Measurements from ENCODE around the gene TLR9. TPM values are rescaled to one million over a fixed set of nuclear protein-coding genes. Genes with fewer than 3 reads are reported as not detected.

Gene TLR9
- total RNA-seq, 1 donor from 2014 or later, result 0.26 TPM

DNA sequence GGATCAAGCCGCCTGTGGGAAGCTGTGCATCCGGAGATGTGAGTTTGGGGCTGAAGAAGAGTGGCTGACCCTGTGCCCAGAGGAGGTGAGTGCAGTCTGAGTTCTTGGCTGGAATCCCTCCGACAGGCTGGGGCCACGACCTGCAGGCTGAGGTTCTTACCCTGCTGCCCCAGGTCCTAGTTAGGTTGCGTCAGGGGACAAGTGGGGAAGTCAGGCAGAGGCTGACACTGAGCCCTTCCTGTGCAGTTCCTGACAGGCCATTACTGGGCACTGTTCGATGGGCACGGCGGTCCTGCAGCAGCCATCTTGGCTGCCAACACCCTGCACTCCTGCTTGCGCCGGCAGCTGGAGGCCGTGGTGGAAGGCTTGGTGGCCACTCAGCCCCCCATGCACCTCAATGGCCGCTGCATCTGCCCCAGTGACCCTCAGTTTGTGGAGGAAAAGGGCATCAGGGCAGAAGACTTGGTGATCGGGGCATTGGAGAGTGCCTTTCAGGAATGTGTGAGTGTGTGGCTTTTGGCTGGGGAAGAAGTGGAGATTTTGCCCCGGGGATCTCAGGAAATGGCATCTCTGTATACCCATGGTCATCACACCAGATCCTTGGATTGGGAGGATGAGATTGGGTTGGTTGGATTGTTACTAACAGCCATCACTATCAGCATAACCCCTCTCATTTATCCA is 21.4 kb upstream of the TLR9 start:
- peak; percentile 44 for DNase-seq (ENCODE audit: low spot score)

DNA sequence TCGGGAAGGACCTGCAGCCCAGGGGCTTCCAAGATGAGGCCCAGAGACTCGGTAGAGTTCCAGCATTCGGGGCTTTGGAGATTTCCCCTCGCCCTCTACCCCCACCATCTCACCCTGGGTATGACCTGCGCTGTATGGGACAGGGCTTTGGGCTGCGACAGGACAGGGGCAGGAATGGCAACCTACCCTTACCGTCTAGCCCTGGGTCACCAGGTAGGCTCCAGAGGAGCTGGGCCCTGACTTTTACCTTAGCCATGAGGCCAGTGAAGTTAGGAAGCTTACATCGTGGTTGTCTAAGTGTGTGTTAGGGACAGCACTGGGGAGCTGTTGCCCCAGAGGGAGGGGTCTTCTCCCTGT is 20.8 kb upstream of the TLR9 start:
- DNase-seq (ENCODE audit: low spot score), result no peak

DNA sequence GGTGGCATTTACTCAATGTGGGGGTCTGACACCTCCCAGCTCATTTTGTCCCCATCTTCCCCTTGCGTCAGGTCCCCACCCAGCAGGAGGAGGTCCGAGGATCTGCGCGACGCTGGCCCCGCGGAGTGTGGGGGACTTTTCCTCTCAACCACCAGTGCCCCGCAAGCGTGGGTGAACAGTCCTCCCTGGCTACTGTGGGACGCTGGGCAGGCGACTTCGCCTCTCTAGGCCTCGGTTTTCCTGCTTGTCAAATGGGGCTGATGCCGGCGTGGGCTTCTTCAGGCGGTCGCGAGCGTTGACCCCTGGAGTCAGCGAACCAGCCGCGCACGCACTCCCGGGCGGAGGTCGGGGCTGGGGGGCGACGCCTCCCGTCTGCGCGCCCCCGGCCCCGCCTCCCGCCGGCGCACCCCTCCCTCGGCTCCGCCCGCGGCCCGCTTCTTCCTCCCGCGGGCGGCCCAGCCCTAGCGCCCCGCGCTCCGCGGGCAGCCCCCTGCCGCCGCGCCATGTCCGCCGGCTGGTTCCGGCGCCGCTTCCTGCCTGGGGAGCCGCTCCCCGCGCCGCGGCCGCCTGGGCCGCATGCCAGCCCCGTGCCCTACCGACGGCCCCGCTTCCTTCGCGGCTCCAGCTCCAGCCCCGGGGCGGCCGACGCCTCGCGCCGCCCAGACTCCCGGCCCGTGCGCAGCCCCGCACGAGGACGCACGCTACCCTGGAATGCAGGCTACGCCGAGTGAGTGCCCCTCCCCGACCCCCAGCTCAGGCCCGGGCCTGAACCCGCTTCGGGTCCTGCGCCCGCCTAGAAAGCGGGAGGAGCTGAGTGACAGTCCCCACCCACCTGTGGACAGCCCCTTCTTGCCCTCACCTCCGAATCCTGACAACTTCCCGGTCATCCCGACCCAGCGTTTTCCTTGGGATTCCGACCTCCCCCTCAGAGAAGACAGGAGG is 20.1 kb upstream of the TLR9 start, which contains the start of gene PPM1M:
Gene PPM1M, plus strand, starts transcription at position 438 of the 942 bp plus-strand sequence. Its CDS starts 66 bp downstream, at position 504.
- peak; percentile 59 for DNase-seq (ENCODE audit: low spot score)

DNA sequence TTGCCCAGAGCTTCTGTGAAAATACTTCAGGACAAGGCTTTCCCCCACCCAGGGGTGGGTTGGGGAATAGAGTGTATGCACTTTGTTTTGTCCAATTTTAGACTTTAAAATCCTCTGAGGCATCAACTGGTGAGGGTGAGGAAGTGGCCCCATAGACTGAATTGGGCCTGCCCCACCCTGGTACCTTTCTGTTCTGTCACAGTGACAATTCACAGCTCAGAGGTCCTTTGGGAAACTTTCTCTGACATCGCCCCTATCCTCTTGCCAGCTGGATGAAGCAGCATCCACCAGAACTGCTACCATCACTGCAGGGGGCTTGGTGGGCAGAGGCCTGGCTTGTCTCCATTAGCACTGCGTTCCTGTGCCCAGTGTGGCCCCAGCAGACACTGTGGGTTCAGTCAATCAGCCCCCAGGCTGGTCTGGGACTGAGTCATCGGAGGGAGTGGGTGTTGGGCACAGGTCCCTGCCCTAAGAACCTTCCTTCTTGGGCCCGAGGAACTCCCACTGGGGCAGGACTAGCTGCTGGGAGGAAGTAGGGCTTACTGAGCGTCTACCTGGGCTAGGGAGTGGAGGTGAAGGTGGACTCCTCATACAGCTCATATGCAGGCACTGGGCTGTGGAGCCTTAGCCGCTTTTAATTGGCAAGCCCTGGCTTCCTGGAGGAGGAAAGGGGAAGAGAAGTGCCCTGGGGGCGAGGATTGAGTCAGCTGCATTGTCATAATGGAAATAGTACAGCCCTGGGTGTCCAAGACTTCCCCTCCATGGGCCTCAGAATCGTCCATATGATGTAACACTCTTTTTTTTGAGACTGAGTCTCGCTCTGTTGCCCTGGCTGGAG is 18.6 kb upstream of the TLR9 start:
- DNase-seq (ENCODE audit: low spot score), result peak; percentile 48

DNA sequence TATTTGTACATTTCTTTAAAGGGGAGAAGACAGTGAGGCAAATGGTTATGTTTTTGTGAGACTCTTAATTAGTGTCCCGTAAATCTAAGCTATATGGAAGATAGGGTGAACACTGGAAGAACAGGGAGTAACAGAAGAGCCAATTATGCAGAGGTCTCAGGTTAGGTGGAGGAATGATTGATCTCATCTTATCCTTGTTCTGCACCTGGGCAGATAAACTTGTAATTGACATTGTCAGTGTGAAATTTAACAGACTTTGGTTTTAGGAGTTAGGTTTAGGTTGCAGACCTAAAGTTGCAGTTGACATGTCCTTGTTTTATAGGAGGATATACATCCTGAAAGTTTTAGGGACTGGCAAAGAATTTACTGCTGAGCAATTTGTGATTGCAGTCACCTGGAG is 16.6 kb upstream of the TLR9 start:
- no peak for DNase-seq (ENCODE audit: low spot score)

DNA sequence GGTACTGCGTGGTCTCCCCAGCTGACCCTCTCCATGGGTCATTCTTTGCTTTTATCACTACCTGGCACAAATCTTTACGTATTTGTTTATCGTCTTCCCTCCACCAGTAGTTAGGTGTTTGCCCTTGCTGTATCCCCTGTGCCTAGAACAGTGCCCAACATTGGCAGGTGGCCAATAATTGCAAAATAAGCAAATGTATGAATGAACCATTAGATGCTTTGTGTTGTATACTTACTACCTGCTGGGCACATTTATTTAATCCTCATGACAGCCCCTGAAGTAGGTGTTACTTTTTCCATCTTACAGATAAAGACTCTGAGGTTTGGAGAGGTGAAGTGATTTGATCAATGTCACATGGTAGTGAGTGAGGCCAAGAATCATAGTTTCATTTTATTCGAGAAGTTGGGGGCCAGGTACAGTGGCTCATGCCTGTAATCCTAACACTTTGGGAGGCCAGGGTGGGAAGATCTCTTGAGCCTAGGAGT is 15.5 kb upstream of the TLR9 start:
- no peak for DNase-seq (ENCODE audit: low spot score)

DNA sequence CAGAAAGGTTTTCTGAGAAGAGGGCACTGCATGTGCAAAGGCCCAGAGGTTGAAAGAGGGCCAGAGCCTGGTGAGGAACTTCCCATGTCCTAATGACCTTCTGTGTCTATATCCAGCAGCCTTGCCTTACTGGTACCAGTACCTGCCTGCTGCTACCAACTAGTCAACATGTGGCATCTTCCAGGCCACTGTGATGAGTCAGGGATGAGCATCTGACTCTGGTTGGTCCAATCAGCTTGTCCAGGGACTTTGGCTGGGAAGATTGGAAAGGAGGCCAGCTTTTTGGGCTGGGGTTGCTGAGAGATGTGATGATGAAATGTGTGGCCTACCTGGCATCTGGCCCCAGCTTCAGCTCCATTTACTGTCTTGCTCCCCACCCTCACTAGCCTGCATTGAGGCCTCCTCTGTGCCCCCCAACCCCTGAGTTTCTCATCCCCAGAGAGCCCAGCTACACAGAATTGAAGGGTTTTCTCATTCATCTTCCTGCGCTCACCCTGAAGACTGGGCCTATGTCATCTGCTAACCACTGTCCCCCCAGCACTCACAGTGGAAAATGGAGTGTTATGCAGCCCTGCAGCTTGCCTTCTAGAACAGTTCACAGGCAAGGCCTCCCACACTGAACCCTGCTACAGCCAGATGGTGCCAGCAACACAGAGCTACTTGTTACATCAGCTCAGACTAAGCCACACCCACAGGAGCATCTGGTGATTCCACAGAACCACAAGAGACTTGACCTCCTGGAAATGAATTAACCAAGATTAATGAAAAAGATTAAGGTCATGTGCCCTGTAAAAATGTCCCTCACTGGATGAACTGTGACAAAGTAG is 14.8 kb upstream of the TLR9 start:
- DNase-seq (ENCODE audit: low spot score), result peak; percentile 70

DNA sequence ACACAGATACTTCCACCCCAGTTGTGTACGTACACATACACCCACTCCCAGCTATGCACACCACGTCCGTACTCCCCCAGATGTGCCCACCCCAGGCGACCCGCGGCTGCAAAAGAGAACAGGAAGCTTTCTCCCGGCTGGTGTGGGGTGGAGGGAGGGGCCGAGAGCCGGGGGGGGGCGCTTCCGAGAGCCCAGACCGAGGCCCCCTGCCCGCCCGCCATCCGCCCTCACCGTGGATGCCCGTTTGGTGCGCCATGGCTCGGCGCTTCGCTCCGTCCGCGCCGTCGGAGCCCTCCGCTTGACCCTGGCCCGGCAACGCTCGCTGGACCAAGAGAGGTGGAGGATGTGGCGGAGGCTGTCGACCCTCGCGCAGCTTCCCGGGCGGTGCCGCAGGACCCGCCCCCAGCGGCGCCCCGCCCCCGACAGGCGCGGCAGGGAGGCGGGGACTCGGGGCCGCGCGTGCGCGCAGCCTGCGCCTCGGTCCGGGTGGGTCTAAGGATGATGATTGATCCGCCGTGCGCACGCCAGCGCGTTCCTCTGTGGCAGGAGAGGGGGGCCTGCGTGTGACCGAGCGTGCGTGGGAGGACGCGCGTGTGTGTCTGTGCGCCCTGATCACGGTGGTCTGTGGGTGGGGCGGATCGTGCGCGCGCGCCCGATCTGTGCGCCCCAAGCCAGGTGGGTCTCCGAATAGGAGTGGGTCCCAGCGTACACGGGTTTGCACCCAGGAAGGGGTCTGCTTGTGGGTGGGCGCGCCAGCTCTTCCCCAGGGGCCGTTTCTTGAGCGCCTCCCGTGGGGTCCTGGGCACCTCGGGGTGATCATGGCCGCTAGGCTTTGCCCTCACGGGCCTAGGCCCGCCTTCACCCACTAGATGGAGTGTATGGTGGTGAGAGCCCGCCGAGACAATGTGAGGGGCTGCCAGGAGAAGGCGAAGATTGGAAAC is 13.6 kb upstream of the TLR9 start, which contains the start of gene TWF2:
Gene TWF2, minus strand, starts transcription at position 398 of the 941 bp plus-strand sequence. Its CDS starts 142 bp downstream, at position 256.
- DNase-seq (ENCODE audit: low spot score), result peak; percentile 79

DNA sequence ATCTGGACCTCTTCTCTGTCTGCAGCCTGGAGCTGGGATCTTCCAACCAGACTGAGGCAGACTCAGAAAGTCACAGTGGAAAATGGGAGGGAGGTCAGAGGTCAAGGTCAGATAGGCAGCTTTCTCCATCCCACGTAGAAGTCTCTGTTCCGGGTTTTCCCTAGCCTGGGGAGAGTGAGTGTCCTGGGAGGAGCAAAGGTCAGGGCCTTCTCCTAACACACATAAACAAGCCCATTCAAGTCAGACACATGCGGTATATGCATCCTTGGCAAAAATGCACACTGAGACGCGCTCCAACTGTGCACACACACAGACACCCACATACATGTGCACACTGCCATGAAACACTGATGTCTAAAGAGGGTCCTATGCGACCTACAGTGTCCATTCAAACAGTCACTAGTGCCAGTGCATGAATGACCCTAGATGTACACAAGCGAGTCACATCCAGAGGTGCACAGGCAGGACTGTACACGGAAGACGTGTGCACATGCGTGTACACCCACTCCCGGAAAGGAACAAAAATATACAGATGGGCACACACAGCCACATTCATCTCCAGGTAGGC is 12.8 kb upstream of the TLR9 start:
- DNase-seq (ENCODE audit: low spot score), result peak; percentile 48

DNA sequence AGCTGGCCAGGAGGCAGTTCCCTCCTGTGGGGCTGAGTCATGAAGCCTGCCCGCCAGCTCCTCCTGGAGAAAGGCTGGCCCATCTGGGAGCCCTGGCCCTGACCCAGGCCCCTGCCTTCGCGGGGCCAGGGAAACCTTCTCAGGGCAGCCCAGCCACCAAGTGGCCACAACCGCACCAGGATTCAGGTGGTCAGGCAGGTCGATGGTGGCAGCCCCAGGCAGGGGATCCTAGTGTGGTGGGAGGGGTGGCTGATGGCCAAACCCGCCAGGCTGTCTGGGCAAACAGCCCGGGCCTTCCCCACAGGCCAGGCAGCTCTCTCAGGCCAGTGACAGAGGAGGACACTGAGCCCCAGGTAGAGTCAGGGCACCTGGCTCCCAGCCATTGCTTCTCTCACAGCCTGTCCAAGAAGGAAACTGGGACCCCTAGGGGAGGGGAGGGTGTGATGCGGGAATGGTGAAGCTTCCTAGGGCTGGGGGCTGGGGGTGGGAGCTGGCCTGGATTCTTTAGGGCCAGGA is 12.3 kb upstream of the TLR9 start:
- peak; percentile 87 for DNase-seq (ENCODE audit: low spot score)

DNA sequence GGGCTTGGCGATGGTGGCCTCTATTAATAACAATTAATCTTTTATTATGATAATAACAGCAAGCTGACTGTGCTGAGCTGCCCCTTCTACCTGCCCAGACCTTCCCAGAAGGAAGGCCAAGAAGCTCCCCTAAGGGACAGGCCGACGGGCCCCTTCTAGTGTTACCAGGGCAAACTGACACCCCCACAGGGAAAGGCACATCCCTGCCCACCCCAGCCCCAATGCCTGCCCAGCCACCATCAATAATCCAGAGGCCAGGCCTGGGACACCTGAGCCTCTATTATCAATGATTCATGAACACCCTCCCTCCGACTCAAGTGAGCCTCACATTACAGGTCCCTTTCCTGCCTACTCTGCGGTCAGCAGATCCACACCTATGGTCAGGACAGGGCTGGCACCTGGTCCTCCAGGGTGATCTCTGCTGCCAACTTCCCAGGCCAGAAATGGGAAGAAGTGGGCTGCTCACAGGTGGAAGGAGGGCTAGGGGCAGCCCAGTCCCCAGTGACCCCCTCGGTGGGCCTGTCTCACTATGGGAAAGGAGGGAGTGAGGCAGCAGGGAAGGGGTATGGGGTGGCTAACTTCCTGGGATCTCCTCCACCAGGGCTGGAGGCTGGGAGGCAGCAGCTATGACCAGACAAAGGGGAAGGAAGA is 11.7 kb upstream of the TLR9 start:
- peak; percentile 43 for DNase-seq (ENCODE audit: low spot score)

DNA sequence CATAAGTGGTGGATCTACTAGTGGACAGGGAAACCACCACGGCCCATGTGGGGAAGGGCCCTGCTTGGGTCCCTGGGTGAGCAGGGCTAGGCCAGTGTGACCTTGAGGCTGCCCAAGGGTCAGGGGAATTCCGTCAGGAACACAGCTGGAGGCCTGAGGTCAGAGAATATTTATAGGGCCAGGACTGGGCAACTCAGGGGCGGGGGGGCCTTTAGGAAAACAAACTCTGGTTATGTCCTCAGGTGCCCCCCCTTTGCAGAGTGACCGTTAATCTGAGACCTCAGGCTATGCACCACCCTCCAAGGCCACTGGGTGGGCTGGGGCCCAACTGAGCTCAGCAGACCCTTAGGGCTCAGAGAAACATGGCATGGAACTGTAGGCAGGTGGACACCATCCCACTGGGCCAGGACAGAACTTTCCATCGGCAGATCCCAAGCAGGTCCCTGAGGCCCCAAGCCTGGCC is 11.0 kb upstream of the TLR9 start:
- no peak for DNase-seq (ENCODE audit: low spot score)

DNA sequence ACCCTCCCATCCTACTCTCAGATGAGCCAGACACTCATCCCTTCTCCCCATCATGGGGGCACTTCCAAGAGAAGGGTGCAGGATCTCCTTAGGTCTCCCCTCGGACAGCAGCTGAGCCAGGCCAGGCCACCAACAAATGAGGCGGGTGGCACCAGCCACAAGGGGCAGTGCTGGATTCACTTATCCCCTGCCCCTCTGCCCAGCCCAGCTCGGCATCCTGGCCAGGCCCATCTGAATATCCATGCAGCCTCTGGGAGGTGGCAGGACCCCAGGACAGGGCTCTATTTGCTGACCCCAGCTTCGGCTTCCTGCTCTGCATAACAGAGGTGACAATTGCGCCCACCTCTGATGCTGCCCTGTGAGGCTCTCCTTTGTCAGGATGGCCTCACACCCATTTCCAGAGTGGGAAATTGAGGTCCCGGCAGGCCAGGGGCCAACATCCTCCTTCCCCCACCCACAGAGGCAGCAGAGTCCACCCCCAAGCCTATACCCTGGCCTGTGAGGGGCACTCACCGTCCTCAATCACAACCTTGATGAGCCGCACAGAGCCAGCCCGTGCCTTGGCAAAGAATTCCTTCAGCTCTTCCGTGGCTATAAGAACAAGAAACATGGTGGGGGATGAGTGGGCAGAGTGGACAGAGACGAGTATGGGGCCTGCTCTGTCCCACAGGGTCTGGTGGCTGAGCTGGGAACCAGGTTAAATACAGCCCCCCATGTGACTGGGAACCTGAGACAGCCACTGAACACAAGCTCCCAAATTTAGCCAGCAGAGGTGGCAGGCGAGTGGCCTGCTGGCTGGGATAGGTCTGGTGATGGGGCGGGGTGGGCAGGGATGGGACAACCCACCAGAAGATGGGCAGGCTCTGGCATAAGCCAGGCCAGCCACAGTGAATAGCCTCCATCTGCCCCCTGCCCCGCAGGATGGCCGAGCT is 9.3 kb upstream of the TLR9 start:
- DNase-seq (ENCODE audit: low spot score), result no peak

DNA sequence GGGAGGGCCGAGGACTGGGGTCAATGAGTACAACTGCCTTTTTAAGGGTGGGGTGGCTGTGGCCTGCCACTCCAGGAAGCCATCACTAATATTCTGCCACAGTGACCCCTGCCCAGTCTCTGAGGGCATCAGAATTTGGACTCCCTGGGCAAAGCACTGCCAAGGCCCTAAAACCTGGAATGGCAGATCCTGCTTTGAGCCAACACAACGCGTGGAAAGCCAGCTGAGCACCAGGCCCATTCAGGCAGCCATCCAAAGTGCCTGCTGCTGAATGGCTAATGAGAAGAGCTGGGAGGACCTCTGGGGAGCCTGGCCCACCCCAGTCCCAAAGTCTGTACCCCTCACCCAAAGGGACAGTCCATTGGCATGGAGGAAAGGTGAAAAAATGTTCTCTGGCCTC is 8.5 kb upstream of the TLR9 start:
- DNase-seq (ENCODE audit: low spot score), result peak; percentile 42

DNA sequence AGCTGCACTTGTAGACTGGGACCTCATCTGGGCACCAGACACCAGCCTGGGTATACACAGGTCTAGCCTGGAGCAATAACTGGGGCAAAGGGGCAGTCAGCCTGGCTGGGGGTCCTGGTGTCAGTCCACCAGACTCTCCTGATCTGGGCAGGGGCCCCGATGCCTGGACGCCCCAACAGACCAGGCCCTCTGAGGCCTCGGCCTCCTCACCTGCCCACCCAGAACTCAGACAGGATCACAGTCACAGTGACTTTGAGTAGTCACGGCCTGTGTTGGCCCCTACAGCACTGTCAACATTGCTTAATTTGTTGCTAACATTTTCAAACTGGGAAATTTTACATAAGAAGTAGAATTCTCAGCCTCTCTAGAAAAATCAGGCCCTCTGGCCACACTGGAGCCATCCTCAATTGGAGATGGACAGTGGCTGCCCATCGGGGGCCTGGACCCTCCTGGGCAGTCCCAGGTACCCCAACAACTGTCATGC is 7.7 kb upstream of the TLR9 start:
- no peak for DNase-seq (ENCODE audit: low spot score)

DNA sequence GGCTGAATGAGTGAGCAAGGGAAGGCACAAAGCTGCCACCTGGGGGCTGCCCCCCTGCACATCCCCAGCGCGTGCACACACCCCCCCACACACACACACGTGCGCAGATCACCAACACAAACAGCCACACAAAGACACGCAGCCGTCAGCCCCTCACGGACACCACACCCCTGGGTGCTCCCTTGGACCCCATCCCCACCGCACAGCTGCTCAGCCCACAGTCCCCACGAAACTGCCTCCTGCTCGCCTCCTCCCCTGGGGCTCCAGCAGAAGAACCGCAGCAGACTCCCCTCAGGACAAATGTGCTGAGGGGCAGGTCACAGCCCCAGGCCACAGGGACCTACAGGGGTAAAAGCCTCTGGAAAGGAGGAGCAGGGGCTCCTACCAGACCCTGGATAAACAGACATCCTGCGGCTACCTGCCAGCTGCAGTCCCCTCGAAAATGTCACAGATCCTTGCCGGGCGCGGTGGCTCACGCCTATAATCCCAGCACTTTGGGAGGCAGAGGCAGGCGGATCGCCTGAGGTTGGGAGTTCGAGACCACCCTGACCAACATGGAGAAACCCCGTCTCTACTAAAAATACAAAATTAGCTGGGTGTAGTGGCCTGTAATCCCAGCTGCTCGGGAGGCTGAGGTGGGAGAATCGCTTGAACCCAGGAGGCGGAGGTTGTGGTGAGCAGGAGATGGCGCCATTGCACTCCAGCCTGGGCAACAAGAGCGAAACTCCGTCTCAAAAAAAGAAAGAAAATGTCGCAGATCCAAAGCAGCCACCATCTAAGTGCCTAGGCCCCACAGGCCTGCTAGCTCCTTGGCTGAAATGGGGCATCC is 7.0 kb upstream of the TLR9 start:
- no peak for DNase-seq (ENCODE audit: low spot score)

All from ureter (tissue), 1 donor.